GM18499 (cell line): Measurements from ENCODE around the gene COL6A2.
"Not testable (repeated sequence)": the region's sequence is repeated elsewhere in the genome, so short reads cannot be mapped to it uniquely, and the experiment has no call there.

Experiments
- ATAC-seq: cut with Tn5 transposase; IDR thresholded peaks from one replicate; pipeline ENCODE4 v1.9.1; 2021; ENCODE audit warnings: moderate number of reproducible peaks; ENCODE audit not compliant: insufficient read depth, unreplicated experiment

Gene COL6A2

DNA sequence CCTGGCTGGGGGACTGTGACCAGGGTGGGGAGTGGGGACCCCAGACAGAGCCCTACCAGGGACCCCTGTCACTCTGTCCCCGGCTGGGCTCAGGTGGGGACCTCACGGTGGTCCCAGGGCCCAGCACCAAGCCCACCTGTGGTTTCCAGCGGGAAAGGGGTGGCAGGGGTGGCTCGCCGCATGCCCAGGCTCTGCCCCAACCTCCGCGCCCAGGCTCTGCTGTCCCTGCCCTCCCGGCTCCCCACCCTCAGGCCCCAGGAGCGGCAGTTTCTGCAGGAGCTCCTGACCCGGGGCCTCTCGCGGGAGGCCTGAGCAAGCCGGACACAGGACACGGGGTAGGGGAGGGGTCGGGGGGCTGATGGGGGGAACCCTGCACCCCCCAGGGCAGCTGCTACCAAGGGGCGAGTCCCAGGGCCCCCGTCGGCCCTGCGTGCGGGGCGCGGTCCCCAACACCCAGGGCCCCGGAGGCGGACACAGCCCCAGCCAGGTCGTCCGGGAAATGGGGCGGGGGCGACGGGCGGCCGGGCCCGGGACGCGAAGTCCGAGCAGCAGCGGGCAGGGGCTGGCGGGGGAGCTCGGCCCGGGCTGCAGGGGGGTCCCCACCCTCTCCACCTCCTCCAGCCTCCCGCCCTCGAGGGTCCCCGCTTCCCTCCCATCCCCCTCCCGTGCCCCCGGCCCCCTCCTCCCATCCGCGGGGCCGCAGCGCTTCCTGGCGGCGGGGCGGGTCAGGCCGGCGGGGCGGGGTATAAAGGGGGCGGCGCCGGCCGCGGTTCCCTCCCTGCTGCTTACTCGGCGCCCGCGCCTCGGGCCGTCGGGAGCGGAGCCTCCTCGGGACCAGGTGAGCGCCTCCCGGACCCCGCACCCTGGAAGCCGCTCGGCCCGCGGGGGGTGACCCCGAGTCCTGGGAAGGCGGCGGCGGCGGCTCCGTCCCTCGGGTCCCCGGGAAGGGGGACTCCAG, at the start of gene COL6A2:
Gene COL6A2, plus strand, starts transcription at position 777 of the 958 bp plus-strand sequence.
- no peak for ATAC-seq

DNA sequence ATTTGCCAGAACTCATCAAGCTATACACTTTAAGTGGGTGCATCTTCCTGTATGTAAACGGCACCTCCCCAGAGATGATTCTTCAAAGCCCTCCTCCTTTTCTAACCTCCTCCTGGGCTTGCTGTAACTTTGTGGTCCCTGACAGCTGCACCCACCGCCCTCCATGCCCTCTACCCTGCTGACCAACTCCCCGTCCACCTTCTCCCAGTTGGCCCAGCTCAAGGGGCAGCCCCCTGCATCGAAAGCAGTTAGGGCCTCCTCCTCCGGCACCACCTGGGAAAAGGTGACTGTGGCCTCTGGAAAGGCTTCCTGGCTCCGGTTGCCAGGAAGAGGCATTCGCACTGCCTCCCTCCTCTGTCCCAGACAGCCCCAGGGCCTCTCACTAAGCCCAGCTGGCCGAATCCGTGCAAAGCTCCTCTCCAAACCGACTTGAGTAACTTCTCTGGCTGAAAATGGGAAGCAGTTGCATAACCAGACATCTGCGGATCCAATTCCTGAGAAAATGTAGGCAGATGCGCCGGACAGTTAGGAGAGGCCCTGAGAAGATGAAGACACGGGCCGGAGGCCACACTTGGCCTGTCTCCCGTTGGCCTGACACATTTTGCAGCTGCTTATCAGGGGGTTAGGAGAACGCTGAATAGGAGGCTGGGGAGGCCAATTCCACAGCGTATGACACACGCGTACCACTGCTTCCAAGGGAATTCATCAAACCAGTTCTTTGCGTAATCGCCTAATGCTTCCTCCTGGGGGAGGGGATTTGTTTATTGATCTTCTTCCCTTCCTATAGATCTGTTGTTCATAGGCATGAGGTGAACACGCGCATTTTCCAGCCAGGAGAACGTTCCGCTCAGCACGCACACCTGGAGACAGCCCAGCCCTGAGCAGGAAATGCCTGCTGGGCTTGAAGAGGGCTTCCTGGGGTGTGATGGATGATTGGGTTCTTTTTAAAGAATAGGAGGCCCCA, 48.7 kb upstream of the COL6A2 start:
- ATAC-seq: no peak

DNA sequence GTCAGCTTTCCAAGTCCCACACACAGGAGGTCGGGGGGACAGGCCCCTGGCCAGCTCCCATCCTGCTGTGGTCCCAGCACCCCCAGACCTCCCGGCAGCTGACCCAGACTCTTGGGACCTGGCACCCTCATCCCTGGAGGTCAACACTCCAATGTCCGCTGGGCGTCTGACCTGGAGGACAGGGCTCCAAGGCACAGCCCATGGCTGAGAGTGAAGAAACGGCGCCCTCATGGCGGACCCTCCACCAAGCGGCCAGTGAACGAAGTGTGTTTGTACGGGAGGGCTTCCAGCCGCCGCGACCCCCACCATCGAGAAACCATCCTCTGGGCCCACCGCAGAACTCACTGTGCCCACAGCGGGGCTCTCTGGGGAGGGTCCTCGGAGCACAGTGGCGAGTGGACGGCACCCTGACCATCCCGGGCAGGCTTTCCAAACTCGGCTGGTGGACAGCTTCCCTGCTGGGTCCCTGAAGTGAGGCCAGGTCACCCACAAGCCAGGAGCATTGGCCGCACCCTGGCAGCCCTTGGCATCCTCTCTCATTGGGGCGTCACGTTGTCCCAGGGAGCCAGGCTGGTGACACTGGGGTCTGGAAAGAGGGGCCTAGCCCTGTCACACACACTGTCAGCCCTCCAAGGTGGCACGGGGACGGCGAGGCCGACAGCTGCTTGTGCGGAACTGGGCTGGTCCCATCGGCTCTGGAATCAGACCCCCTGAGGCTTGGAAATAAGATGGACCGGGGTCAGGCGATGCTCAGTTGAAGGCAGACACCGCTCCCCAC, 47.8 kb upstream of the COL6A2 start:
- no peak for ATAC-seq

DNA sequence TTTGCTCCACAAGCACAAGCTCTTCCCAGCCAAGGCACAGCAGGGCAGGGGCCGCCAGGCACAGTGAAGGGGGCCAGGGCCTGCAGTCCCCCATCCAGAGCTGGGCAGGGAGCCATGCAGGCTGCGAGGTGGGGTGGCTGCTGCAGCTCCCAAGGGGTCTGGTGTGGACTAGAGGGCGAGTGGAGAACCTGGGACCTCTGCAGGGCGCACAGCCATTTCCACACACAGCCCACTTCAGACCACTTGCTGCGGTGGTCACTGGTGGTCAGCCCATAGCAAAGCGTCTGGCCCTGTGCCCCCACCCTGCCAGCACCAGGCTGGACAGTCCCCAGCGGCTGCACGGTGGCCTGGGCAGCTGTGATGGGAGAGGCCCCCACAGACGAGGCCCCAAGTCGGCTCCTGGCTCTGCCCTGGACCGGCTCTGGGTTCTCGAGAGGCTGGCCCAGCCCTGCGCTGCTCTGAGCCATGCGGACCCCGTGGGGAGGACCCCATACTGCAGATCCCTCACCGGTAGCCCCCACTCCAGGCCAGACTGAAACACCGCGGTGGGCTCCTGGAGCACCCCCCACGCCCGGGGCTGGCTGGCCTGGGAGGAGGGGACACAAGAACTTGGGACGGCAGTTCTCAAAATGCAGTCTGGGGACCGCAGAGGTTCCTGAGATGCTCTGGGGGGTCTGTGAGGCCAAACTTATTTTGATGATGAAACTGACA, 47.1 kb upstream of the COL6A2 start:
- ATAC-seq: no peak

DNA sequence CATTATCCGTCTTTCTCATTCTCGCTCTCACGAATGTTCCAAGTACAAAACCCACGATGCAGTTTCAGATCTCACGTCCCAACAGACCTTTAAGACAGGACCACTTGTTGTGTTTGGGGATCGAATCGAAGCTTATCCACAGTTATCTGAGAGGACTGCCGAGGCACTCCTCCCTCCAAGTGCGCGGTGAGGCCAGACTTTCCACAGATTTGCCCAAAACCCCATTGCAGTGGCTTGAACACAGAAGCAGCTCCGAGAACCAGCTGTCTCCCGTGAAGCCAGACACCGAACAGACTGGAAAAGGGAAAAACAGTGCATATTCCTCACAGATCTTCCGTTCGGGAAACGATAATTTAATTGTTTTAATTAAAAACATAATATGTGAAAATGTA, 46.5 kb upstream of the COL6A2 start:
- no peak for ATAC-seq

DNA sequence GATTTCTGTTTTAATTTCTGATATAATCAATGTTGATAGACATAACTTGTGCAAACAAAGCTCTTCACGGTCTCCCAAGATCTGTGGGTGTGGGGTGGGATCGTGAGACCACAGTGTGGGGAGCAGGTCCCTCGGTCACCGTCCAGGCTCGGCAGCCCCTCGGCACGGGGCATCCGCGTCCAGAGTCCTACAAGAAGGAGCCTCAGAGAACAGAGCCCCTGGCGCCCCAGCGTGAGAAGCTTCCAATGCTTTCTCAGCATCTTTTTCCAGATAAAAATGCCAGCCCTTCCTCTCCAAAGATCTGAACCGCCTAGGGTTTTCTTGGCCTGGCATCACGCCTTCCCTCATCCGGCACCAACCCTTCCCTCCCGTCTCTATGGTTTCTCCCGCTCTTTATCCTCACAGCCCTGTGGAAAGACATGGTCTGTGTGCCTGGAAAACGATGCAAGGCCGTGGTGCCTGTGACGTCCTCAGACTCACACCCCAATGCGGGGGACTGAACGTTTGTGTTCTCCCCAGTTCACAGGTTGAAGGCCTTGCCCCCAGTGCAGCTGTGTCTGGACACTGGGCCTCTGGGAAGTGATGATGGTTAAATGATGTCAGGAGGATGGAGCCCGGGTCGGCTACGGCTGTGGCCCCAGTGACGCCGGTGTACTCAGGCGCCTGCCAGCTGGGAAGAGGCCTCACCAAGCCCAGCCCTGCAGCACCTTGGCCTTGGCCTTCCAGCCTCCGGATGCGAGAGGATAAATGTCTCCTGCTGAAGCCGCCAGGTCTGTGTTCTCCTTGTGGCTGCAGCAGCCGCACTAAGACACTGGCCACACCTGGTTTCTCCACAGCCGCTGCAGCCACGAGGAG, 45.9 kb upstream of the COL6A2 start:
- no peak for ATAC-seq

DNA sequence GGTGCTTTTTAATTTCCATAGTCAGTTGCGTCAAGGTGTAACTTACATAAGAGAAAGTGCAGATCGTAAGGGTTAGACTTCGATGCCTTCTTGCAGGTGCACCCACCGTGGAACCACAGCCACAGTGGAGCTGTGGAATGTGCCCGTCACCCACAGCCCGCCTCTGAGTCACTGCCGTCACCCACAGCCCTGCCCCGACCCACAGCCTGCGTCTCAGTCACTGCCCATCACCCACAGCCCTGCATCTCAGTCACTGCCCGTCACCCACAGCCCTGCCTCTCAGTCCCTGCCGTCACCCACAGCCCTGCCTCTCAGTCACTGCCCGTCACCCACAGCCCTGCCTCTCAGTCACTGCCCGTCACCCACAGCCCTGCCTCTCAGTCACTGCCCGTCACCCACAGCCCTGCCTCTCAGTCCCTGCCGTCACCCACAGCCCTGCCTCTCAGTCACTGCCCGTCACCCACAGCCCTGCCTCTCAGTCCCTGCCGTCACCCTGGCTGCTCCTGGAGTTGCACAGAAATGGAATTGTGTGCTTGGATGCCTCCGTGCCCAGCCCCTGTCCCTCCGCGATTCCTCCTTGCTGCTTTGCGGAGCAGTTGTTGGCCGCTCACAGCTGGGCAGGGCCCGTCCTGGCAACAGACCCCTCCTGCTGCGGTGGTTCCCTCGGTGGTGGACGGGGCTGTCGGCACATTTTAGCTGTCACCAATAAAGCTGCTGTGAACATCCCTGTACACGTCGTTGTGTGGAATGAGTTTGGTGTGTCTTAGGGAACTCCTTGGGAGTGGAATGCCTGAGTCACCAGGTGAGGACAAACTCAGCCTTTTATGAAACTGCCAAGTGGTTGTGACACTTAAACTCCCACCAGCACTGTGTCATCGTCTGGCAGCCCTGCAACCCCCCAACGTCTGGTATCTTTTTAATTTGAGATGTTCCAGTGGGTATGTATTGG, 44.9 kb upstream of the COL6A2 start:
- ATAC-seq: no peak

DNA sequence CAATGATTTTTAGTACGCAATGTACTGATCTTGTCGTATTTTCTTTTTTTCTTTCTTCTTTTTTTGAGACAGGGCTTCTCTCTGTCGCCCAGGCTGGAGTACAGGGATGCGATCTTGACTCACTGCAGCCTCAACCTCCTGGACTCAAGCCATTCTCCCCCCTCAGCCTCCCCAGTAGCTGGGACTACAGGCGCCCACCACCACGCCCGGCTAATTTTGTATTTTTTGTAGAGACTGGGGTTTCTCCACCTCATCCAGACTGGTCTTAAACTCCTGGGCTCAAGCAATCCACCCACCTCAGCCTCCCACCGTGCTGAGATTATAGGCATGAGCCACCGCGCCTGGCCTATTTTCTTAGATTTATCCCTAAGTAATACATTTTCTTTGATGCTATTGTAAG, 43.9 kb upstream of the COL6A2 start:
- ATAC-seq: no peak

DNA sequence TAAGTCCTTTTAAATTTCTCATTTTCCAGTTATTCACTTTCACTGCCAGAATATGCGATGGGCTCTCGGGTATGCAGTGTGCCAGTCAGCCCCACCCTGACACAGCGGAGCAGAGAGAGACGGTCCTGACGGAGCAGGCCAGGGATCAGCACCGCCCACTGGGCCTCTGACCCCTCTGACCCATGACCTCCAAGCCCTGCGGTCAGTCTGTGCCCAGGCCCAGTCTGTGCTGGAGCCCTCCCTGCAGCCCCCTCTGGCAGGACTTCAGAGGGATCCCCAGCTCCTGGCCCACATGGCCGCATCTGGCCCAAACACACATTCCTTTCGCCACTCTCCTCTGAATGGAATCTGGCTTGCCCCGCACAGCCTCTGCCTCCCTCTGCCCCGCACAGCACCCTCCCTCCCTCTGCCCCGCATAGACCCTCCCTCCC, 43.4 kb upstream of the COL6A2 start:
- ATAC-seq: no peak

DNA sequence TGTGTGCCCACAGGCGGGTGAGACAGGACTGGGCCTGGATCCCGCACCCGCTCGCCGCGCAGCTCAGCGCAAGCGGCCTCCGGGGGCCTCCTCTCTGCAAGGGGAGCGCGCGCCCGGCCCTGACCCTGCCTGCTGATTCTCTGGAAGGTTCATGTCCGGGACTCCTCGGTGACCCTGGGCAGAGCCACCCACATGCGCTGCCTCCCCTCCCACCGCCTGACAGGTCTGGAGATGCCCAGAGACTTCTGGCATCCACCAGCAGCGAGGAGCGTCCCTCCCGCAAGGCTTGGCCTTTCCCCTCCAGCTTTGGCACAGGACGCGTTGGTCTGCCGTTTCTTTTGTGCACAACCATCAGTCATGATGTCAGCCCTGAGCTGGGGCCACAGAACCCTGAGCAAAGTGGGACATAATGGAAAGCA, 42.0 kb upstream of the COL6A2 start:
- no peak for ATAC-seq

DNA sequence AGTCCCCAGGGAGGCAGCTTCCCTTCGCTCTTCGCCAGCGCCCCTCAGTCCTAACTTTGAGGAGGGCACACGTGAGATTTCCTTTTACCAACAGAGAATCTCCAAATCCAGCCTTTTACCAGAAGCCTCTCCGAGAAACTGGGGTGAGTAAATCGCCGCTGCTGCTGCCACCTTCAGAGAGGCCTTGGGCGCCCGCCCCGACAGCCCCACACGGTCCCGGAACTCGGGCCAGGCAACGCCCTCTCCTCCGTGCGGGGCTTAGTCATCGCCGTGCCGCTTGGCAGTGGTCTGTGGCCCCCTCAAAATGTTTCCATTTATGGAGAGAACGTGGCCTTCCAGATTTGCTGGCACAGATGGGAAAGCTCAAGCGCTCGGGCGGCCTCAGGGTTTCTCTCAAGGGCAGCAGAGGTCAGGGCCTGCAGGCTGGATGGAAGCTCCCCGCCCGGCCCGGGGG, 41.4 kb upstream of the COL6A2 start:
- no peak for ATAC-seq

DNA sequence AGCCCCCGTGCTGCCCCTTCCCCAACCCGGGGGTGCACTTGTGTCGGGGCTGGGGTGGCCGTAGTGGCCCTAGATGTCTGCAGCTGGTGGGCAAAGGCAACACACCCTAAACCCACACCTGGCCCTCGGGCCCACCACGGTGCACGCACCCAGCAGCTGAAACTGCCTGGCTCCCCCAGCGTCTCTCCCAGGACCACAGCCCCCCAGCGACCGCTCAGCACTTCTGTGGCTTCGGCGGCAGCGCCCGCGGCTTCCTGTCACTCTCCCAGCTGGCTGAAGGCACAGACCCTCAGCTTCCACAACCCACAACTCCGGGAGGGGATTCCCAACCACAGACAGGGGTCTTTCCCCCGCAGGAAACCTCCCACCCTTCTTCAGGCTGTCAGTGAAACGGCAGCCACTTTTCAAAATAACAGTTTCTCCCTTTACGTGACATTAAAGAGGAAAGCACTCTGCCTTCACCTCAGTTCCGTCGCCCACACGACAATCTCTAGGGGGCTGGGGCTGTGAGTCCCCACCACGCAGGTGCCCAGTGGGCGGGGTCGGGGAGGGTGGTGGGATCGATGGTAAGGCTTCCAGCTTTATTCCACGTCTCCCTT, 40.7 kb upstream of the COL6A2 start:
- ATAC-seq: no peak

DNA sequence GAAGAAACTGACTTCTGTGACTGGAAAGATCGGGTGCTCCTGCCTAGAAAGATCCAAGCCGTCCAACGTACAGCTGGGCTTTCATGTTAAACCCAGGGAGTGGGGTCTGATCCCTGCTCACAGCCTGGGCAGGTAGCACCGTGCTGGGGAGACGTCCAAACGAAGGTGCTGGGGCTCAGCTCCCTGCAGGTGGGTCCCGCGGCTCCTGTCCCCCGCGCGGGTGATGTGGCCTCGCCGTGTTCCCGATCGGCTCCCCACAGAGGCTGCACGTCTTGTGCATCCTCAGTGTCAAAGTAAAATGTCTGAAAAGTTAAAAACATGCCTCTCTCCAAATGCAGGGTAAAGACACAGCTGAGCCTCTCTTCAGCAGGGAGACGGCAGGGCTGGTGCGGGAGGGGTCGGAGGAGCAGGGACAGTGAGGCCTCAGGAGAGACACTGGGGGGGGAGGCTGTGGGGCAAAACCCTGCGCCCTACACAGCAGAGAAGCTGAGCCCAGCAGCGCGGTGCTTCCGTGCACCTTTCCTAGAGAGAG, 40.1 kb upstream of the COL6A2 start:
- ATAC-seq: no peak

DNA sequence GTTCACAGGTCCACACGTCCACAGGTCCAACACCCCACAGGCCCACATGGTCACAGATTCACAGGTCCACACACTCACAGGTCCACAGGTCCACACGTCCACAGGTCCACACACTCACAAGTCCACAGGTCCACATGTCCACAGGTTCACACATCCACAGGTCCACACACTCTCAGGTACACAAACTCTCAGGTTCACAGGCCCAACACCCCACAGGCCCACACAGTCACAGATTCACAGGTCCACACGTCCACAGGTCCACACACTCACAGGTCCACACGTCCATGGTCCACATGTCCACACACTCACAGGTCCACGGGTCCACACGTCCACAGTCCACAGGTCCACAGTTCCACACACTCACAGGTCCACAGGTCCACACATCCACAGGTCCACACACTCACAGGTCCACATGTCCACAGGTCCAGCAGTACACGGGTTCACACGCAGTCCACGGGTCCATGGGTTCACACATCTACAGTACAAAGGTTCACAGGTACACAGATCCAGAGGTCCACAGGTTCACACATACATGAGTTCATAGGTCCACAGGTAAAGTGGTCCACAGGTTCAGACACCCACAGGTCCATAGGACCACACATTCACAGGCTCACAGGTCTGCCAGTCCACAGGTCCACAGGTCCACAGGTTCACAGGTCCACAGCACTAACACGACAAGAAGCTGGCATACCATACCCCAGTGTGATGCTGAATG, 39.3 kb upstream of the COL6A2 start:
- no peak for ATAC-seq

DNA sequence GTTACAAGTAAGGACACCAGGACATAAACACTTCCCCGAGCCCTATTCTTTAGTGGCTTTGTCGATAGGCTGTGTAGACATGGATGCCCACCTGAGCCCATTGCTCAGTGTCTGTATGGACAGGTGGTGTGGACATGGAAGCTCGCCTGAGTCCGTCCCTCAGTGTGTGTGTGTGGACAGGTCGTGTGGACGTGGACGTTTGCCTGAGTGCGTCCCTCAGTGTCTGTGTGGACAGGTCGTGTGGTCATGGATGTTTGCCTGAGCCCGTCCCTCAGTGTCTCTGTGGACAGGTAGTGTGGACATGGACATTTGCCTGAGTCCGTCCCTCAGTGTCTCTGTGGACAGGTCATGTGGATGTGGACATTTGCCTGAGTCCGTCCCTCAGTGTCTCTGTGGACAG, 38.7 kb upstream of the COL6A2 start:
- ATAC-seq: no peak

DNA sequence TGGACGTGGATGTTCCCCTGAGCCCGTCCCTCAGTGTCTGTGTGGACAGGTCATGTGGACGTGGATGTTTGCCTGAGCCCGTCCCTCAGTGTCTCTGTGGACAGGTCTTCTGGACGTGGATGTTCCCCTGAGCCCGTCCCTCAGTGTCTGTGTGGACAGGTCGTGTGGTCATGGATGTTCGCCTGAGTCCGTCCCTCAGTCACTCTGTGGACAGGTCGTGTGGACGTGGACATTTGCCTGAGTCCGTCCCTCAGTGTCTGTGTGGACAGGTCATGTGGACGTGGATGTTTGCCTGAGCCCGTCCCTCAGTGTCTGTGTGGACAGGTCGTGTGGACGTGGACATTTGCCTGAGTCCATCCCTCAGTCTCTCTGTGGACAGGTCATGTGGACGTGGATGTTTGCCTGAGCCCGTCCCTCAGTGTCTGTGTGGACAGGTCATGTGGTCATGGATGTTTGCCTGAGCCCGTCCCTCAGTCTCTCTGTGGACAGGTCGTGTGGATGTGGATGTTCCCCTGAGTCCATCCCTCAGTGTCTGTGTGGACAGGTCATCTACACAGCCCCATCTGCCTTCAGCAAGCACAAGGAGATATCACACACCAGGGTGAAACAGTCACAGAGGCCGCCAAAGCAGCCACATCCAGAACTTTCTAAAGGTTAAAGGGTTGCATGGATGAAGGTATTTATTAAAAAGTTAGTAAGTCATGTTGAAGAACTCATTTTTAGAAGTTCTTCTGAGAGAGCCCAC, 38.0 kb upstream of the COL6A2 start:
- ATAC-seq: not testable (repeated sequence)
